ENCODE measurements around the gene PAPPA.
A peak's percentile ranks its signal among the peaks of the same experiment; 100 is the strongest.

Gene PAPPA

DNA sequence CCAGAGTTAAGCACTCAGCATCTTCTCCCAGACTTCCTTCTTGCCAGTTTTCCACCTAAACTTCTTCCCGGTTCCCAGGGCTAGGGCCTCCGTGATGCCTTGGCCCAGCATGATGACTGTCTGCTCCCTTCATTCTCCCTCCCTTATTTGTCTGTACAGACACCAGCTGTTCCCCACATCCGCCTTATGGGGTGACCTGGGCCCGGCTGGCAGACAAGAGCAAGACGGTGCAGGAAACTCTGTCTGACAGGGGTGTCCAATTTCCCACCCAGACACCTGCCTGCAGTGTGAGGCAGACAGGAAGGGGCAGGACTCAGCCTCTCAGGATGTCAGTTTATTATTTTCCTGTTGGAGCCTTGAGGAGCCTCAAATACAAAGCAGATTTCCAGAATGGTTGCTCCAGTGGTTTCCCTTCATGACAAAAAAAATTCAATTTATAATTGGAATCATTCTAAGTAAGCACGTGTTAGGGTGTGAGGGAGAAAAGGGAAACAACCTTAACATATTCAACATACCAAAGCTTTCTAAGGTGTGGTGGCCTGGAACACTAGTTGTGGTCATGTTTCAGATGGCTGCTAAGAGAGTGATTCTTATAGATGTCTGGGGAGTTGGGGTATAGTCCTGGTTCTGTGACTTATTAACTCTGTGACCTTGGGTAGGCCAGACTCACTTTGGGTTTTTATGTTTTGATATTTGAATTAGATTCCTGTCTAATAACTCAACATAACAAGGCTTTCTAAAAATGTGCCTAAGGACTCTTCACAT lies 234.5 kb downstream of the PAPPA start:
- no peak for DNase-seq (ENCODE audit: low read depth)

DNA sequence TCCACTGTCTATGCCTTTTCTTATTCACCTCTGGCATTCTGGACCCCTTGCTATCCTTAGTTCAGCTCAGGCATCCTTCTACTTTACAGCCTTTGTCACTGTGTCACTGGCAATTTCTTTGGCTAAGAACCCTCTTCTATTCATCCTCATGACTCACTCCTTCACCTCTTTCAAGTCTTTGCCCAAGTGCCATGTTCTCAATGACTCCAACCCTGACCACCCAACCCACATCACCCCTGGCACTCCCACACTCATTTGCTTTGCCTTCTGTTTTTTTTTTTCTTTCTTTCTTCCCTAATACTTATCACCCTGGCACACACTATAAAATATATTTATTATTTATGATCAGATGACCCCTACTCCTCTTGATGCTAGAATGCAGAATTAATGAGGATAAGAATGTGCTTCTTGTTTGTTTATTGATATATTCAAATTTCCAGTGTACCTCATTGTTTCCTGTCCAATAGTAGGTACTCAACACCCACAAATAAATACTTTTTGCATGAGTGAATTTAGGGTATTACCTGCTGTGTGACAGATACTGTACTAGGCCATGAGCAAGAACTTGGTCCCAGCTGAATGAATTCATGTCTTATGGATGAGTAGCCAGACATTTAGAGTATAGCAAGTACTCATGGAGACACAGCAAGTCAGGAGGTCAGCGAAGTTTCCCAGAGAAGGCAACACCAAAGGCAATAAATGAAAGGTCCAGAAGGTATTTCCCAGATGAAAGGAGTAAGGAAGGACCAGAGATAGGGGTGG lies 236.1 kb downstream of the PAPPA start:
- DNase-seq (ENCODE audit: low read depth) = no peak

DNA sequence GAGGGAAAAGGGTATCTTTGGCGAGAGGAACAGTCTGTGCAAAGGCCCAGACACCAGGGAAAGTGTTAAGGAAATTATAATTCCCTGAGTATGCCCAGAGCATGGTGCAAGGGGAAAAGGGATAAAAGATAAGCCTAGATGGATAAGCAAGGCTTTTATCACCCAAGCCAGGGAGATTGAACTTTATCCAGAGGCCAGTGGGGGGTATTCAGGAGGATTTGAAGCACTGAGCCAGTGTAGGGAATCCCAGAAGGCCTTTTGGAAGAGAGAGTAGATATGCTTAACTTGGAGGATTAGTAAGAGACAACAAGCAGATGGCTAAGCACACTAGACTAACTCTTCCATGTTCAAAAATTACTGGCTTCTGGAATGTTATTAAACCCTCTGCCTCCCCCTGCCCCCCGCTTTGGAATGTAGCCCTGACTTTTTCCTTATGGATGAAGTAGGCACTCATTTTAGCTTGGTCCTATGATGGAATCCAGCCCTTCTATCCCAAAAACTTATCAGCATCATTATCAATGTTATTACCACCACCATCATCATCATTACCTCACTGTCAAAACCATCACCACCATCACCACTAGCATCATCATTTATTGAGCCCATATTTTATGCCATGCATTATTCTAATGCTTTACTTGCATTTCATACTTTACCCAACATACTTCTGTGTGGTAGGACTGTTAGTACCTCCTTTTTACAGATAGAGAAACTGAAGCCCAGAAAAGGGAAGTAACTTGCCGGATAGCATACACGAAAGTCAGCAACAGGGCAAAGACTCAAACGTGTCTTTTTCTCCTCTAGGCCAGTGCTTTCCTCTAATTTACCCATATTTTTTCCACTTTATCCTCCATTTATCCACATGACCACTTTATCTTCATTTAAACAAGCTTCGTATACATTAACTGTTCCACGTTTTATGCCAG lies 237.0 kb downstream of the PAPPA start:
- DNase-seq (ENCODE audit: low read depth) = no peak

DNA sequence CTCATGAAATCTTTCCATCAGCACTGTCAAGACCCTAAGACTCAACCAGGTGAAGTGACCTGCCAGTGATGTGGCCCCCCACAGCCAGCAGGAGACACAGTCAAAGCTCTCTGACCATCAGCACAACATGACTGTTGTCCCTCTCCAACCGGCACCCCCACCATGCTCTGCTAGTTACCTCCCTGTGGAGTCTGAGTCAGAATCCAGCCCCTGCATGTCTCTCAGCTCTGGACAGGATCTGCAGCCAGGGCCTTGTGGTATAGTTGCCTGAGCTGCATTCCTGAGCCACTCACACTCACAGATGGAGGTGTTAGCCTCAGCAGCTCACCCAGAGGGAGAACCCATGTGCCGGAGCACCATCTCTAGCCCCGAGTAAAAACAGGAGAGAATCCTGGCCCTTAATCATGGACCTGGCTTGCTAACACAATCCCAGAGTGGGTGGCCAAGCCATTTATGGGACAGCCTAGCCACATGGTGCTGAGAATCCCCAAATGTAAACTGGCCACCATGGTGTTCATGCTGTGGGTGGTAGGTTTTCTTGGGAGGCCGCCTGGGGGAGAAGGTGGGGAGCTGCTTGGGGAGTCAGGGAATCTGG lies 237.8 kb downstream of the PAPPA start:
- DNase-seq (ENCODE audit: low read depth) = peak; percentile 55

DNA sequence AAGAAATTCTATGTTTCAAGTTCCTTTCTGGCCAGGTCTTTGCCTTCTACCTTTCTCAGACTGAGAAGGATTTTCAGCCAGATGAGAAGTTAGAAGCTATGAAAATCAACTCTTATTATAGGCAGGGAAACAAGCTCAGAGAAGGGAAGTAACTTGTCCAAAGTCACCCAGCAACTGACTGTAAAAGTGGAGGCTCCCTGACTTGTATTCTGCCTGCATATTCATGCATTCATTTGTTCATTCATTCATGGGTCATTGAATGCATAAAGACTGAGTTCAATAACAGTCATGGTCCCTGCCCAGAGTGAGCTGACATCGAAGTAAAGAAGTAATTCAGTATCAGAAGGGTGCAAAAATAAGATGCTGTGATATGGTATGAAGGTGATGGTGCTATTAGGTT lies 239.6 kb downstream of the PAPPA start:
- DNase-seq (ENCODE audit: low read depth) = no peak

DNA sequence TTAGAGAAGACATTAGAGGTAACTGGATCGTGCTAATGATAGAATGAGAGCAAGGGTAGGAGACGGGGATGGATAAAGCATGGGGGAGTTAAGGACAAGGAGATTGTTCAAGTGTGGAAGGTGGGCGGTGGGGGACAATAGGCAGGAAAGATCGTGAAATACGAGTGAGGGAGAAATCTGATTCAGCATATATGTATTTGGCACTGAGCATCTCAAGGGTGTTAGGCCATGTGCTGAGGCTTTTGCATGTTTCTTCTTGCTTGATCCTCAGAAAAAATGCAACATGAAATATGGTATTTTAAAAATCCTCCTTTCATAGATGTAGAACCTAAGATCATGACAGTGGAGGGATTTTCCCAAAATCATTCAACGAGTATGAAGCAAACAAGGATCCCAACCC lies 240.5 kb downstream of the PAPPA start:
- no peak for DNase-seq (ENCODE audit: low read depth)

DNA sequence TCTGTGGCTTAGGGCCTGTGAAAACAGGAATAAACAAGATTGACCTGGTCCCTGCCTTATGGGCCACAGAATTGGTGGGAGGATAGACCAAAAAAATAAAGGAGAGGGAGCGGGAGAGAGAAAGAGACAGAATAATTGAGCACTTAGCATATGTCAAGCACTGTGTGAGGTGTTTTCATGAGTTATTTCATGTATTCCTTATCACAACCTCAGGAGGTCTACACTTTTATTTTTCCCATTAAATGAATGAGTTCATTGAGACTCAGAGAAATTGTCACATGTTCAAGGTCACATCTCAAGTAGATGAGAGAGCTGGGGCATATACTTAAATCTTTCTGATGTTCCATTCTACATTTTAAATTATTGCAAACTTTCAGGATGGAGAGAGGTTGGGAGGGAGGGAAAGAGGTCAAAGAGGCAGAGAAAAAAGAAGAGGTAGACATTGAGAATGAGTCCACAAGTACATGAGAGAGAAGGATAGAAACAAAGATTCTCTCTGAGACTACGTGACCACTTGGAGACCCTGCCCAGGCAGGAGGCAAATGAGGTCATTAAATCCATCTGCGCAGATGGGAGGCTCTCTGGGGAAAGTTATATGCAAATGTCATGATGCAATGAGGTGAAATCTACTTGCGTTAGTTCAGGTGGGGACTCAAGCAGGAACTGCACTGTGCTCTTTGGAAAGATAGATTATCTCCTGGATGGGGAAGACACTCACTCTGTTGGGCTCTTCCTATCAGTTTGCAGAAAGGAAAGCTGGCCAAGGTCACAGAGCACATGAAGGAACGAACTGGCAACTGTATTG lies 241.5 kb downstream of the PAPPA start:
- DNase-seq (ENCODE audit: low read depth) = no peak

DNA sequence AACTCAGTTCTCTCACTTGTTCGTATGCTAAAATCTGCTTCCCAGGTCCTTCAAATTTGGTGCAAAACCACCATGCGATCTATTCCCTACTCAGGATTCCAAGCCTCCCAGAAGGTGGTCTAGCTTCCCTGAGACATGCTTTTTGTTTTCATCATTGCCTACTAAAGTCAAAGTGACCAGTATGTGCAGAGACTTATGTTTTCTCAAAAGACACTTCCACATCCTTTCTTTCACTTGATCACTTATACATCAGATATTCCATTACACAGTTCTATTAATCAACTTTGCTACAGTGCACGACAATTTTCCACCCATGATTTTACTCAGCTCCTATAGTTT lies 242.1 kb downstream of the PAPPA start:
- no peak for DNase-seq (ENCODE audit: low read depth)

DNA sequence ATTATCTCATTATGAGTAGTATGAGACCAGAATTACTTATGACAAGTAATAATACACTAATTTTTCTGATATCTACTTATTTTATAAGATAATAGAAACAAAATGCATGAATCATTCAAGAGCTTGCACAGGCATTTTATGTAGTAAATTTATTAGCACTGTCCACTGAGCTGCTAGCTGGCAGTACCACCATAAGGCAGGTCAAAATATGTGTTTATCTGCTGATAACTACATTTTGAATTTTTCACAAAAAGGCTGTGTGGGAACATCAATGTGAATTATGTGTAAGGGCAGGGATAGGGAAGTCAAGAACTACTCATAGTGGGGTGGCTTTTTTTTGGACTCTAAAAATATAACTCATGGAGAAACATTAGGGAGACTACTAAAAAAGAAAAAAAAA lies 249.6 kb downstream of the PAPPA start:
- DNase-seq (ENCODE audit: low read depth) = no peak

DNA sequence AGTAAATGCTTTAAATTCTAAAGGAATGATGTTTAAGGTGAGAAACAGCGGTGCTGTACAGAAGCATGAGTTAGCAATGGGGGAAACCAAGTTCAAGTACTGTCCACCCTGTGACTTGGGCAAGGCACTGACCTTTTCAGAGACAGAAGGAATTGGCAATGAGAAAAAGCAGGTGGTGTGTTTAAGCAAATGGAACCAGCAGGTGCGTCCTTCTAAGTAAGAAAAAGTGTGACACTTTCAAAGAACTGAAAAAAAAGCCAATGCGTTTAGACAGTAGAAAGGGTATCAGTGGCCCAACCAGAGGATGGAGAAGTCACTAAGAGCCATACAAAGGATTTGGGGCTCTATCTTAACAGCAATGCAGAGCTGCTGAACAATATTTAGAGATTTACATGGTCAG lies 250.6 kb downstream of the PAPPA start:
- DNase-seq (ENCODE audit: low read depth) = no peak

DNA sequence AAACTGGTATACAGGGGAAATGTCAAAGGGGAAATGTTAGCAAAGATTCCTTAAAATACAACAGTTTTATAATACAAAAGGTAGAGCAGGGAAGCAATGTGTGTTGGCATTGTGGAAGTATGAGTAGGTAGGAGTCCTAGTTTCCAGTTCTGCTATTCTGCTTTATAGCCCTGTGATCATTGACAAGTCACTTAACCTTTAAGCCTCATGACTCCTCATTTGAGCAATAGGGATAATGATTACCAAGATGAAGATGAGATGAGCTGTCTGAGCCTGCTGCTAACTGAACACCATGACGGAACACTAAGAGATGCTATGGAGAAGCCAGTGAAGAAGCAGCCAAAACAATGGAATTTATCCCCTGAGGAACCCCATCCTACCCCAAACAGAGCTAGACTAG lies 251.7 kb downstream of the PAPPA start:
- no peak for DNase-seq (ENCODE audit: low read depth)

DNA sequence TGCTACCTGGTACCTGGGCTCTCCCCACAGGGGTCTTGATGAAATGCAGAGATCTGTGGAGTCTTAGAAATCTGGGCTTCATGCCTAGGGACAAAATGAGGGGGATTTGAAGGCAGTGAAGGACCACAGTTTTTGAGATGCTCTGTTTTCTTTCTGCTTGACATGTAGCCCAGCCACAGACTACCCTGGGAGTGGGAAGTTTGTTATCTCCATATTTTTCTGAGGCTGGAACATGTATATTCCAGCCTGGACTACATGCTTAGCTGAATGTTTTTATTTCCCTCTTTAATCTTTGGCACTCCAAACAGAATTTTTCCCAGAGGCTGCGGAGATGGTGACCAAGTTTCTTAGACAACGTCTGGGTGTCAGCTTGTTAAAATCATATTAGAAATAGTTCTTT lies 252.9 kb downstream of the PAPPA start:
- DNase-seq (ENCODE audit: low read depth) = no peak

DNA sequence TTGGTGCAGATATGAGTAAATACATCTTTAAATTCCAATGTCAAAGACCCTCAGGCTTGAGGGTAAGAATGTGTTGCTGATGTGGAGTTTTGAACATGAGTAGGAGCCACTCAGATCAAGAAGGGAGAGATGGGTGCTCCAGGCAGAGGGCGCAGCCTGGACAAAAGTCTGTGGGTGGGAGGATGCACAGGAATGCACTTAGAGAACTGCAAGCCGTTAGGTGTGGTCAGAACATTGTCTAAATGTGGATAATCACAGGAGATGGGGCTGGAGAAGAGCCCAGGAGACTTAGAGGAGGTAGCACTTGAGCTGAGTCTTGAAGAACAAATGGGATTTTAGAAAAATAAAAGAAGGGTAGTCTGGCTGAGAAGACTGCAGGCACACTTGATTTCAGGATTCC lies 255.5 kb downstream of the PAPPA start:
- DNase-seq (ENCODE audit: low read depth) = no peak

DNA sequence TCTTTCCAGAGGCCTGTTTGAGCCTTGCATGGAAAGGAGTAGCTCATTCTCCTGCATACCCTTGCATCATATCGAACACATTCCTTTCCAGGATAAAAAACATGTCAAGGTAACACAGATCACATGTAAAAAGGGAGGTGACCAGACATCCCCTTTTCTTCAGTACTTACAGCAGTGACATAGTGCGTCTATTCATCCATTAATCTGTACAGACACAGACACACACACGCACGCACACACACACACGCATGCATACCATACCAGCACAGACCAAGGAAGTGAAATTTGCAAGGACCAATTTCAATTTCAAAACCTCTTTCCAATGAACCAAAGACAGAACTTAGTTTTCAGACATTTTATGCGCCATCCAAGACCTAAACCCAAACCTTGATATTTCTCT lies 256.0 kb downstream of the PAPPA start:
- no peak for DNase-seq (ENCODE audit: low read depth)

DNA sequence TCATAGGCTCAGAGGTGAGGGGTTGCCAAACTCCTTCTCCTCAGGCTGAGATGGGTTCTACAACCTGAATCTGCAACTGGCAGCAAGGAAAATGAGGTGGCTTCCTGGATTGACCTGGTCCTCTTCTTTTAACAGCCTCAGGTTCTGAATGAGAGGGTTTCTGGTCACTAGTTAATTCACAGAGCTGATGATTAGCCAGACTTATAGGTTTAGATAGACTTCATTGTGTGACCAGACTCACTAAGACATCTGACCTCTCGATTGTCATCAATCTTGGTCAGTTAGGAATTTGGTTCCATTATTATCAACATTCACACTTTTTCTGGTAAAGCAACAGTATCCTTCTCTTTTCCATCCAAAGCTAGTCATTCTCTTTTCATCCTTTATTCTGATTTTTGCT lies 257.9 kb downstream of the PAPPA start:
- DNase-seq (ENCODE audit: low read depth) = no peak

DNA sequence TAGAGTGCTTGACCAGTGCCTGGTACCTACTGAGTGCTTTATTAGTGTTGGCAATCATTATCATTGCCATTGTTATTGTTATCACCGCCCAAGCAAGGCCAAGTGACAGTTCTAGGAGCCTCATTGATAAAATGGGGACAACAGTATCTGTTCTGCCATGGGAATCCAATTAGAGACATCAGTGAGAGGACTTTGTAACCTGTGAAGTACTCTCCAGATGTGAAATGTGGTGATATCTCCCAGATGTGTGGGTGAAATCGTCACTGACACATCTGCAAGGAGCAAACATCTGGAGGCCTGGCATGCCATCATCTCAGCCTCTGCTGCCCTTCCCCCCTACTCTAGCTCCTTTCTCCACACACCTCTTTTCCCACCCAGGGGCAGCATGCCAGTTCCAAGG lies 260.8 kb downstream of the PAPPA start:
- DNase-seq (ENCODE audit: low read depth) = no peak

DNA sequence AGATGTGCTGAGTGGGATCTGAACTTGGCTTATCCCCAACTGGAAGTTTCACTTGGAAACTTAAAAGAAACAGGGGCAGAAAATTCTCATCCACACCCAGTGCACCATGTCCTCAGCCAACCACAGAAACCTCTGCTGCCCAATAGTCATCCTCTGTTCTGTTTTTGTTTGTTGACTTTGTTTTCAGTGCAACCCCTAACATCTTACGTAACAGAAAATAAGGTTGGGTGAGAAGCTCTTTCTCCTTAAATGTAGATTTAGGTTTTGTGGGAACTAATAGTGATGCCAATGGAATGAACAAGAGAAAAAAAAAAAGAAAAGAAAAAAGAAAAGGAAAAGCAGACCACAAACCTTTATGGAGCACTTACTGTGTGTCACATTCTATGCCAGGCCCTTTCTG lies 262.8 kb downstream of the PAPPA start:
- DNase-seq (ENCODE audit: low read depth) = no peak

DNA sequence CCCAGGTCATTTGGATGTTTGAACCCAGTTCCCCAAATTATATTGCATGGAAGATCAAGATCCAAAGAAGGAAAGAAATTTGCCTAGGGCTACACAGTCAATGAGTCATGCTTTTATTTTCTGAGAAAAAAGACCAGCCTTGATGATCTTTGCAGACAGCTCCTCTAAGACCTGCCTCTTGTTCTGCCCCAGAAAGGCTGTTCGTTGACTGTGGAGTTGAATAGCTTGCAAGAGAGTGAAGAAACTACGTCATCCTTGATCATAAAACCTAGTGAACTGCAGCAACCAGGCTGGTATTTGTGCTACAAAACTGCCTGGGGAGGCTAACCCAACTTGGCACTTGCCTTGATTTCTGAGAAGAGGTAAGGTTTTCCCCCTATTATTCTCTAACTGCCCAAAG lies 263.9 kb downstream of the PAPPA start:
- DNase-seq (ENCODE audit: low read depth) = no peak

DNA sequence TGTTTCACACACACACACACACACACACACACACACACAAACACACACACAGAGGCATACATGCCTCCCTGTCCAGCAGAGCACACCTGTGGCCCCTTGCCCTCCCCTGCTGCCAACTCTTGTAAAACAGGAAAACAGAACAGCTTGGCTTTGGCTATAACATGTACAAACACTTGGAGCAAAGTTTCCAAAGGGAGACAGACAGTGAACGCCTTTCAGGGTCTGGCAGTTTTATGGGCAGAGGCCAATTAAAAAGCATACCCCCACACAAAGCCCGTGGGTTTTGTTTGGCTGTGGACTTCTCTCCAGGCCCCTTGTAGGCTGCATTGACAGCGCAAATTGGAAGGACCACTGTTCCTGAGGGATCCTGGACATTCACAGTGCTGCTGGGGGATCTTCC lies 265.6 kb downstream of the PAPPA start:
- no peak for DNase-seq (ENCODE audit: low read depth)

DNA sequence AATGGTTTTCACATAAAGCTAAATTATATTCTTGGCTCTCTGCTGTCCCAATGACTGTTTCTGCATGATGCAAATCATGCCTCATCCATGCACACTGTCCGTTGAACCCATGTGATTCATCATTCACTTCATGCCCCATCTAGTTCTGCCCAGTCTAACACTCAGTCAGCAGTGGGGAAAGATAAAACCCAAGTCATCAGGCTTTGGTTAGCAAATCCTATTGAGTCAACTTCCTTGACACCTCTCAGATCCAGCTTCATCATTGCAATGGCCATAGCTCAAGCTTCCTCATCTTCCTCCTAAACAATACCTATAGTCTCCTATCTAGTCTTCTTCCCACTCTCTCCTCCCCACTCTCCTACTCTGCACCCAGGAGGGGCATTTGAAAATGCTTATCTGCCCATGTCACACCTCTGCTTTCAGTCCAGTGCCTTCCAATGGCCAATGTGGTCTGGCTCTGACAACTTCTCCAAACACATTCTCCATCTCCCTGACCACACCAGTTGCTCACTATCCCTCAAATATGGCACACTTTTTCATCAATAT lies 267.5 kb downstream of the PAPPA start:
- DNase-seq (ENCODE audit: low read depth) = peak; percentile 10

All from GM04504 (cell line).